DLD1 (cell line): ENCODE data around the gene HSPA4.
"Not testable (repeated sequence)": the region's sequence is repeated elsewhere in the genome, so short reads cannot be mapped to it uniquely, and the experiment has no call there.

Experiments used
- in situ Hi-C: cut with HindIII; loops from 2 replicates; pipeline ENCODE4 v1.10.0; 2017; ENCODE audit warnings: low sequenced_read_pairs

HSPA4 gene

GRCh38 chr5:133121080-133121479 lies 69.3 kb downstream of the HSPA4 start:
- in situ Hi-C loops, result no loop called here

GRCh38 chr5:133121611-133122150 lies 69.9 kb downstream of the HSPA4 start:
- in situ Hi-C loops, result no loop called here

- in situ Hi-C loops, result no loop called here
Observed at GRCh38 chr5:133122711-133123110, 70.9 kb downstream of the HSPA4 start.

- in situ Hi-C loops, result no loop called here
Observed at GRCh38 chr5:133123297-133123696, 71.5 kb downstream of the HSPA4 start.

- in situ Hi-C loops, result no loop called here
Observed at GRCh38 chr5:133124891-133125290, 73.1 kb downstream of the HSPA4 start.

- in situ Hi-C loops, result no loop called here
Observed at GRCh38 chr5:133128066-133128465, 76.3 kb downstream of the HSPA4 start.

- in situ Hi-C loops, result no loop called here
Observed at GRCh38 chr5:133129289-133129688, 77.5 kb downstream of the HSPA4 start.

- in situ Hi-C loops, result no loop called here
Observed at GRCh38 chr5:133129950-133130349, 78.1 kb downstream of the HSPA4 start.

- in situ Hi-C loops, result no loop called here
Observed at GRCh38 chr5:133130387-133131118, 78.7 kb downstream of the HSPA4 start.

GRCh38 chr5:133132717-133133116 lies 80.9 kb downstream of the HSPA4 start:
- in situ Hi-C loops, result no loop called here

GRCh38 chr5:133133241-133133640 lies 81.4 kb downstream of the HSPA4 start:
- in situ Hi-C loops, result not testable (repeated sequence)

- in situ Hi-C loops, result not testable (repeated sequence)
Observed at GRCh38 chr5:133136890-133137289, 85.1 kb downstream of the HSPA4 start.

- in situ Hi-C loops, result no loop called here
Observed at GRCh38 chr5:133140311-133140710, 88.5 kb downstream of the HSPA4 start.

- in situ Hi-C loops, result no loop called here
Observed at GRCh38 chr5:133141746-133142145, 89.9 kb downstream of the HSPA4 start.

GRCh38 chr5:133142782-133143181 lies 91.0 kb downstream of the HSPA4 start:
- in situ Hi-C loops, result no loop called here

- in situ Hi-C loops, result no loop called here
Observed at GRCh38 chr5:133144245-133144981, 92.6 kb downstream of the HSPA4 start.

- in situ Hi-C loops, result no loop called here
Observed at GRCh38 chr5:133145436-133146170, 93.8 kb downstream of the HSPA4 start.

GRCh38 chr5:133147411-133147810 lies 95.6 kb downstream of the HSPA4 start:
- in situ Hi-C loops, result no loop called here

- in situ Hi-C loops, result no loop called here
Observed at GRCh38 chr5:133147815-133148567, 96.2 kb downstream of the HSPA4 start.

GRCh38 chr5:133149345-133149744 lies 97.5 kb downstream of the HSPA4 start:
- in situ Hi-C loops, result no loop called here
